BLaER1 treated with 17β-estradiol and CSF1 and Interleukin-3, amounts not matched to agents 10 nM and 100 nM (cell line): Measurements from ENCODE around the gene EZR.

Experiments
- H3K27ac ChIP-seq, 11 experiments: shearing (Covaris generic); formaldehyde crosslinking; 2 replicates each; pipeline ENCODE4 v1.8.1; 2022
- H3K27me3 ChIP-seq, 11 experiments: shearing (Covaris generic); formaldehyde crosslinking; 2 replicates each; pipeline ENCODE4 v1.8.1; 2022
- H3K36me3 ChIP-seq, 11 experiments: shearing (Covaris generic); formaldehyde crosslinking; 2 replicates each; pipeline ENCODE4 v1.8.1; 2022
- H3K4me1 ChIP-seq, 10 experiments: shearing (Covaris generic); formaldehyde crosslinking; 2 replicates each; pipeline ENCODE4 v1.8.1; 2022
- H3K4me2 ChIP-seq, 11 experiments: shearing (Covaris generic); formaldehyde crosslinking; 2 replicates each; pipeline ENCODE4 v1.8.1; 2022
- H3K4me3 ChIP-seq, 10 experiments: shearing (Covaris generic); formaldehyde crosslinking; 2 replicates each; pipeline ENCODE4 v1.8.1; 2022
- H3K9ac ChIP-seq, 11 experiments: shearing (Covaris generic); formaldehyde crosslinking; 2 replicates each; pipeline ENCODE4 v1.8.1; 2022
- H3K9me3 ChIP-seq, 11 experiments: shearing (Covaris generic); formaldehyde crosslinking; replicated peaks in 1 of 11; 2 replicates each; pipeline ENCODE4 v1.8.1; 2022
- H4K20me1 ChIP-seq, 11 experiments: shearing (Covaris generic); formaldehyde crosslinking; 2 replicates each; pipeline ENCODE4 v1.8.1; 2022
- Cebpa-rat ChIP-seq, 11 experiments: shearing (Covaris generic); IDR thresholded peaks; 2 replicates each; pipeline ENCODE4 v1.8.1; 2022

The EZR gene

DNA sequence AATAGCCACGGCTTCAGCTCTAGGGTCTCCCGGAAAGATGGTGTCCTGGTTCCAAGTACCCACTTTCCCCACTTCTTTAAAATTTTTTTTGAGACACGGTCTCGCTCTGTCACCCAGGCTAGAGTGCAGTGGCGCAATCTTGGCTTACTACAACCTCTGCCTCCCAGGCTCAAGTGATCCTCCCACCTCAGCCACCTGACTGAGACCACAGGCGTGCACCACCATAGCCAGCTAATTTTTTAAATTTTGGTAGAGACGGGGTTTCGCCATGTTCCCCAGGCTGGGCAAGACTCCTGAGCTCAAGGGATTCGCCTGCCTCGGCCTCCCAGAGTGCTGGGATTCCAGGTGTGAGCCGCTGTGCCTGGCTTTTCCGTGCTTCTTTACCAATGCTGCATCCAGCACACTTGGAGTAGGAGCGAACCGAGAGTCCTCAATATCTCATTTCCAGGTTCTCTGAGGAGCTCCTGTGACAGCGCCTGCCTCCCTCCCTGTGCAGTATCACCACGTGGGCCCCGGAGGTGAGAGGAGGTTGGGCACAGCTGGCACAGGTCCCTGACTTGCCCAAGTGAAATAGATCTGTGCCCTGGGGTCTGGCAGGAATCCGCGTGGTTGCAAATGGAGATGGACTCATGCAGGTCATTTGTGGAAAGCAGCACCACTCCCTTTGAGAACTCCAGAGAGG is 37.3 kb downstream of the EZR start:
- H4K20me1 ChIP-seq: peaks cover 12 to 95% (median 77%) of the 10 kb centered on the region in 11 experiments; a peak in 20 of 22 replicates
- no peak for TF ChIP-seq Cebpa-rat (IDR thresholded peaks at IDR 0.05)

GRCh38 chr6:158780988-158781691 is 38.0 kb downstream of the EZR start:
- TF ChIP-seq Cebpa-rat (IDR thresholded peaks at IDR 0.05): no peak
- H4K20me1 ChIP-seq: peaks cover 17 to 96% (median 81%) of the 10 kb centered on the region in 11 experiments; a peak in 20 of 22 replicates
- peaks cover 100% of the 10 kb centered on the region in 11 experiments for H3K36me3 ChIP-seq

More for the DNA sequence above, 37.3 kb downstream of the EZR start:
- H3K4me3 ChIP-seq: no peak overlapping the region
- no peak overlapping the region for H3K9ac ChIP-seq
- peaks cover 0 to 5% (median 0%) of the 10 kb centered on the region in 10 experiments; a peak in 3 of 20 replicates for H3K4me1 ChIP-seq
- no peaks in the 10 kb centered on the region for H3K27me3 ChIP-seq
- H3K9me3 ChIP-seq: no peaks in the 10 kb centered on the region
- H3K27ac ChIP-seq: no peak overlapping the region
- H3K4me2 ChIP-seq: no peak overlapping the region
- H3K36me3 ChIP-seq: peaks cover 100% of the 10 kb centered on the region in 11 experiments

DNA sequence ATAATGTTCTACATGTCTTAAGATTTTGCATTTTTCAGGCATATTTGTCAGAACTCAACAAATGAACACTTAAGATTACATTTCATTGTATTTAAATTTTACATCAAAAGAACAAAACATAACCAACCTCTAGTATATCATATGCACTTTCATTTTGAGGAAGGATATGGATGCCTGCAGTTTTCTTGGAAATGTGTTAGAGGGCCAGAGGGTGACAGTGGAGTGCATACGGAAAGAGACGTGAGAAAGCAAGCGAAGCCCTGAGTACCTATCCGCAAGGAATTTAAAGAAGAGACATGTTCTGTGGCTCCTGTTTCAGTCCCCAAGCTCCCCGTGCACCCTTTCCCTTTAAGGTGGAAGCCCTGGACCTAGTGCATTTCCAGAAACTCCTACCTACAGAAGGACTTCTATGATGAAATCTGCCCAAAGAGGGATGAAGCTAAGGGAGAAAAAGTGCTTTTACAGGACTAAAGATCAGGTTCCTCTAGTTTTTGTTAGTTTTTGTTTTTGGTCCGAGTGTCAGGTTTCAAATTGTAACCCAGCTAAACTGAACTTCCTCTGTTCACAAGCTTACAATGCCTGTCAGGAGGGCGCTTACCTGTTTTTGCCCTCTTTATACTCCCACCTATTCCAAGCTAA is 38.8 kb downstream of the EZR start:
- no peaks in the 10 kb centered on the region for H3K9me3 ChIP-seq
- TF ChIP-seq Cebpa-rat (IDR thresholded peaks at IDR 0.05): no peak
- H3K36me3 ChIP-seq: peaks cover 100% of the 10 kb centered on the region in 11 experiments
- no peak overlapping the region for H3K4me2 ChIP-seq
- peaks cover 17 to 96% (median 78%) of the 10 kb centered on the region in 11 experiments; a peak in 21 of 22 replicates for H4K20me1 ChIP-seq
- no peak overlapping the region for H3K27ac ChIP-seq
- H3K9ac ChIP-seq: no peak overlapping the region
- H3K4me1 ChIP-seq: peaks cover 0 to 5% (median 0%) of the 10 kb centered on the region in 10 experiments; a peak in 2 of 20 replicates
- H3K27me3 ChIP-seq: no peaks in the 10 kb centered on the region
- no peak overlapping the region for H3K4me3 ChIP-seq

More at GRCh38 chr6:158780988-158781691, 38.0 kb downstream of the EZR start:
- no peak overlapping the region for H3K4me2 ChIP-seq
- H3K27ac ChIP-seq: no peak overlapping the region
- no peaks in the 10 kb centered on the region for H3K9me3 ChIP-seq
- peaks cover 0 to 5% (median 0%) of the 10 kb centered on the region in 10 experiments; a peak in 2 of 20 replicates for H3K4me1 ChIP-seq
- H3K27me3 ChIP-seq: no peaks in the 10 kb centered on the region
- H3K9ac ChIP-seq: no peak overlapping the region
- H3K4me3 ChIP-seq: no peak overlapping the region

DNA sequence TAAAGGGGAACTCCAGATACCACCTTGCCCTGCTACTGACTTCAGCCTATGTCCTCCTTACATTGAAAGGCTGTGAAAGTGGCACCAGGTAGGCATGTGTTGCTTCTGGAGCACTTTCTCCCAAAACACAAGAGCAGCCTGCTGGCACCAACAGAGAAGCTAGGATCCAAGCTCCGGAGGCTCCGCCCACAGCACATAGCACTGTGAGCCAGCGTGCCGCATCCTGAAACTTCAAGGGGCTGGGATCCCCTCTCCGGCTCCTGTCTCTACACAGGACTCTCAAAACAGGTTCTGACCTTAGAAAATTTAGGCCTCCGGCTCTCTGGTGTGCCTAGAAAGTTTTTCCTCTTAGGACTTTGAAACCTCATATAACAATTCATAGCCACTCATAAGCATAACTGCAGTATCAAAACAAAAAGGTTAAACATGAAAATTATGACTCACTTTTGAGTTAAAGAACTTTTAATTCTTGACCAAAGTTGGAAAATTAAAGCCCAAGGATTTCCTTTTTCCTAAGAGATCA is 41.1 kb downstream of the EZR start:
- Histone ChIP-seq H3K36me3 (peaks cover 100% of the 10 kb centered on the region in 11 experiments), H3K4me2 (no peak overlapping the region), H3K27me3 (no peaks in the 10 kb centered on the region), H3K4me1 (peaks cover 9 to 18% (median 14%) of the 10 kb centered on the region in 10 experiments), H3K9me3 (no peaks in the 10 kb centered on the region), H4K20me1 (peaks cover 23 to 98% (median 75%) of the 10 kb centered on the region in 11 experiments; a peak in 21 of 22 replicates), H3K4me3 (no peak overlapping the region), H3K27ac (no peak overlapping the region), H3K9ac (no peak overlapping the region)
- no peak for TF ChIP-seq Cebpa-rat (IDR thresholded peaks at IDR 0.05)

GRCh38 chr6:158777510-158777909 is 41.7 kb downstream of the EZR start:
- Histone ChIP-seq H4K20me1 (peaks cover 27 to 98% (median 75%) of the 10 kb centered on the region in 11 experiments; a peak in 21 of 22 replicates), H3K27ac (no peak overlapping the region), H3K4me3 (no peak overlapping the region), H3K4me1 (peaks cover 14 to 24% (median 19%) of the 10 kb centered on the region in 10 experiments), H3K27me3 (no peaks in the 10 kb centered on the region), H3K4me2 (no peak overlapping the region), H3K9me3 (no peaks in the 10 kb centered on the region), H3K36me3 (peaks cover 99 to 100% (median 100%) of the 10 kb centered on the region in 11 experiments), H3K9ac (no peak overlapping the region)
- no peak for TF ChIP-seq Cebpa-rat (IDR thresholded peaks at IDR 0.05)

DNA sequence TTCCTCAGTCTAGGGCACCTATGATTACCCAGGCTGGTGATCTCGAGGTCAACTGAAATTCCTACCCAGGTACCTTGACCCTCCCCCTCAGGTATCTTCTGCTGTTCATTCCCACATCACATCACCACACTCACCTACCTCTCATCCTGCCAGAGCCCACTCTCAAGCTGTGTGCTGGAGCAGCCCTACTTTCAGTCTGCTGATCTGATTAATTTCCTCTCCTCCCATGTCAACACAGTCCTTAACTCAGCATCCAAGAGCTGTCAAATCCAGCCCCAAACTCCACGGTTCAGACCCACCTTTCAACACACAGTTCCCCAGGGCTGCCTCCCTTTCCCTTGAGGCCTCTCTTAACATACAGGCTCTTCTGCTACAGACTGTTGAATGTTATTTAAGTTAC is 42.4 kb downstream of the EZR start:
- H3K4me1 ChIP-seq: peaks cover 22 to 30% (median 27%) of the 10 kb centered on the region in 10 experiments
- no peak overlapping the region for H3K27ac ChIP-seq
- peaks cover 35 to 98% (median 75%) of the 10 kb centered on the region in 11 experiments; a peak in 21 of 22 replicates for H4K20me1 ChIP-seq
- H3K4me2 ChIP-seq: no peak overlapping the region
- H3K9ac ChIP-seq: no peak overlapping the region
- peaks cover 99 to 100% (median 100%) of the 10 kb centered on the region in 11 experiments for H3K36me3 ChIP-seq
- TF ChIP-seq Cebpa-rat (IDR thresholded peaks at IDR 0.05): no peak
- H3K4me3 ChIP-seq: no peak overlapping the region
- H3K9me3 ChIP-seq: no peaks in the 10 kb centered on the region
- H3K27me3 ChIP-seq: no peaks in the 10 kb centered on the region

GRCh38 chr6:158775832-158776231 is 43.3 kb downstream of the EZR start:
- no peak for TF ChIP-seq Cebpa-rat (IDR thresholded peaks at IDR 0.05)
- Histone ChIP-seq H3K4me2 (no peak overlapping the region), H3K27ac (no peak overlapping the region), H3K4me1 (peaks cover 31 to 39% (median 36%) of the 10 kb centered on the region in 10 experiments), H3K27me3 (no peaks in the 10 kb centered on the region), H3K36me3 (peaks cover 98 to 100% (median 100%) of the 10 kb centered on the region in 11 experiments), H3K4me3 (no peak overlapping the region), H4K20me1 (peaks cover 44 to 99% (median 76%) of the 10 kb centered on the region in 11 experiments; a peak in 21 of 22 replicates), H3K9me3 (no peaks in the 10 kb centered on the region), H3K9ac (no peak overlapping the region)

DNA sequence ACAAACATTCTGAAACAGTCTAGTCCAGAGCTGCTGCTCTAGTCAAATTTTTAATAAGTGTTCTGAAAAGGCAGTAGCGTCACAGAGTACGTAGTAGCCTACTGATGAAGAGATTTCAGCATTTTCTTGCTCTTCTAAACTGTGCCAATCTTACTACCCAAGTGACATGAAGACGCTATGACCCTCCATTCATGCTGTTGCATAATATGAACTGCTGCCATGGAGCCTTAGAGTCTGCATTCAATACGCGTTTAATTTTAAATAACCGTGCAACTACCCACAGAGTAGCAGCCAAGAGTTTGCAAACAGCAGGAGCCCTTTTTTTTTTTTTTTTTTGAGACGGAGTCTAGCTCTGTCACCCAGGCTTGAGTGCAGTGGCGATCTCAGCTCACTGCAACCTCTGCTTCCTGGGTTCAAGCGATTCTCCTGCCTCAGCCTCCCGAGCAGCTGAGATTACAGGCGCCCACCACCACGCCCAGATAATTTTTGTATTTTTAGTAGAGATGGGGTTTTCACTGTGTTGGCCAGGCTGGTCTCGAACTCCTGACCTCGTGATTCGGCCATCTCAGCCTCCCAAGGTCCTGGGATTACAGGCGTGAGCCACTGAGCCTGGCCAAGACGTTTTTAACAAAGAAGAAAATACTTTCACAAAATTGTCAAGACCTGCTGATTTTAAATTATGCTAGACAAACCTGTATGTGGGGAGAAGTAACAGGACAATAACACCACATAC is 44.3 kb downstream of the EZR start:
- Histone ChIP-seq H3K36me3 (peaks cover 98 to 100% (median 100%) of the 10 kb centered on the region in 11 experiments), H3K9ac (no peak overlapping the region), H3K27me3 (no peaks in the 10 kb centered on the region), H3K4me3 (no peak overlapping the region), H3K27ac (no peak overlapping the region), H3K4me1 (peaks cover 41 to 48% (median 45%) of the 10 kb centered on the region in 10 experiments), H3K9me3 (no peaks in the 10 kb centered on the region), H3K4me2 (no peak overlapping the region), H4K20me1 (peaks cover 50 to 98% (median 81%) of the 10 kb centered on the region in 11 experiments; a peak in 21 of 22 replicates)
- no peak for TF ChIP-seq Cebpa-rat (IDR thresholded peaks at IDR 0.05)
